ENCODE results near the gene RFPL3. TPM values are rescaled to one million over a fixed set of nuclear protein-coding genes. Genes with fewer than 3 reads are reported as not detected.
"Not testable (repeated sequence)": the region's sequence is repeated elsewhere in the genome, so short reads cannot be mapped to it uniquely, and the experiment has no call there.

RFPL3 gene
- 0.04 TPM for polyA plus RNA-seq
- long read RNA-seq, donor 1, result 0 reads
- long read RNA-seq, donor 2, result 0 reads
- long read RNA-seq, donor 3, result 0 reads
- long read RNA-seq, donor 4, result 0 reads
- long read RNA-seq, donor 5, result 0 reads
- long read RNA-seq, donor 6, result 0 reads
- long read RNA-seq, donor 7, result 0 reads
- long read RNA-seq, donor 8, result 0 reads
- long read RNA-seq, donor 9, result 0 reads
- long read RNA-seq, donor 10, result 0 reads
- long read RNA-seq, donor 11, result 0 reads

- H3K27me3 ChIP-seq (ENCODE audit: control insufficient read depth, insufficient read depth, low read length); H3K27ac ChIP-seq (ENCODE audit: low read length); H3K4me3 ChIP-seq (ENCODE audit: low read length); H3K4me1 ChIP-seq (ENCODE audit: control insufficient read depth, insufficient read depth, low read length); DNase-seq; H3K9me3 ChIP-seq (ENCODE audit: control insufficient read depth, low read depth, low read length); H3K36me3 ChIP-seq (ENCODE audit: control insufficient read depth, insufficient read depth, low read length): not testable (repeated sequence)
- WGBS (ENCODE audit: insufficient coverage, low lambda C conversion rate), result no CpG with 5 or more reads among the region's 9 CpGs
Measured at GRCh38 chr22:32357567-32357966, at the start of gene RFPL3. Gene RFPL3, plus strand, starts transcription at chr22:32357867. Its CDS starts 205 bp downstream, at chr22:32358072.

GRCh38 chr22:32308191-32308590 lies 49.5 kb upstream of the RFPL3 start:
- H3K9me3 ChIP-seq (ENCODE audit: control insufficient read depth, low read depth, low read length), result no peaks in the 10 kb centered on the region
- no peaks in the 10 kb centered on the region for H3K36me3 ChIP-seq (ENCODE audit: control insufficient read depth, insufficient read depth, low read length)
- no peaks in the 10 kb centered on the region for H3K27me3 ChIP-seq (ENCODE audit: control insufficient read depth, insufficient read depth, low read length)
- no CpG with 5 or more reads among the region's 7 CpGs for WGBS (ENCODE audit: insufficient coverage, low lambda C conversion rate)
- H3K27ac ChIP-seq (ENCODE audit: low read length), result no peak overlapping the region
- H3K4me1 ChIP-seq (ENCODE audit: control insufficient read depth, insufficient read depth, low read length), result no peaks in the 10 kb centered on the region
- DNase-seq, result no peak
- H3K4me3 ChIP-seq (ENCODE audit: low read length), result no peak overlapping the region

- no peak overlapping the region for H3K27ac ChIP-seq (ENCODE audit: low read length)
- no peak overlapping the region for H3K4me3 ChIP-seq (ENCODE audit: low read length)
- no peaks in the 10 kb centered on the region for H3K4me1 ChIP-seq (ENCODE audit: control insufficient read depth, insufficient read depth, low read length)
- 73% methylated on average over 4 of the region's 6 CpGs for WGBS (ENCODE audit: insufficient coverage, low lambda C conversion rate)
- H3K36me3 ChIP-seq (ENCODE audit: control insufficient read depth, insufficient read depth, low read length), result no peaks in the 10 kb centered on the region
- no peaks in the 10 kb centered on the region for H3K9me3 ChIP-seq (ENCODE audit: control insufficient read depth, low read depth, low read length)
- no peak for DNase-seq
- H3K27me3 ChIP-seq (ENCODE audit: control insufficient read depth, insufficient read depth, low read length), result no peaks in the 10 kb centered on the region
Measured at GRCh38 chr22:32308934-32309333, 48.7 kb upstream of the RFPL3 start.

- Histone ChIP-seq H3K4me1 (ENCODE audit: control insufficient read depth, insufficient read depth, low read length) (no peaks in the 10 kb centered on the region), H3K27me3 (ENCODE audit: control insufficient read depth, insufficient read depth, low read length) (no peaks in the 10 kb centered on the region), H3K4me3 (ENCODE audit: low read length) (no peak overlapping the region), H3K9me3 (ENCODE audit: control insufficient read depth, low read depth, low read length) (no peaks in the 10 kb centered on the region), H3K36me3 (ENCODE audit: control insufficient read depth, insufficient read depth, low read length) (no peaks in the 10 kb centered on the region), H3K27ac (ENCODE audit: low read length) (no peak overlapping the region)
- no peak for DNase-seq
- 25% methylated on average over 2 of the region's 9 CpGs for WGBS (ENCODE audit: insufficient coverage, low lambda C conversion rate)
Measured at GRCh38 chr22:32309585-32310251, 47.9 kb upstream of the RFPL3 start.

GRCh38 chr22:32310777-32311176 lies 46.9 kb upstream of the RFPL3 start:
- Histone ChIP-seq H3K4me1 (ENCODE audit: control insufficient read depth, insufficient read depth, low read length) (no peaks in the 10 kb centered on the region), H3K36me3 (ENCODE audit: control insufficient read depth, insufficient read depth, low read length) (no peaks in the 10 kb centered on the region), H3K27me3 (ENCODE audit: control insufficient read depth, insufficient read depth, low read length) (no peaks in the 10 kb centered on the region), H3K27ac (ENCODE audit: low read length) (no peak overlapping the region), H3K9me3 (ENCODE audit: control insufficient read depth, low read depth, low read length) (no peaks in the 10 kb centered on the region), H3K4me3 (ENCODE audit: low read length) (no peak overlapping the region)
- no CpG with 5 or more reads among the region's 5 CpGs for WGBS (ENCODE audit: insufficient coverage, low lambda C conversion rate)
- DNase-seq, result no peak

GRCh38 chr22:32311551-32312071 lies 46.1 kb upstream of the RFPL3 start:
- Histone ChIP-seq H3K4me3 (ENCODE audit: low read length) (no peak overlapping the region), H3K9me3 (ENCODE audit: control insufficient read depth, low read depth, low read length) (no peaks in the 10 kb centered on the region), H3K4me1 (ENCODE audit: control insufficient read depth, insufficient read depth, low read length) (no peaks in the 10 kb centered on the region), H3K36me3 (ENCODE audit: control insufficient read depth, insufficient read depth, low read length) (no peaks in the 10 kb centered on the region), H3K27me3 (ENCODE audit: control insufficient read depth, insufficient read depth, low read length) (no peaks in the 10 kb centered on the region), H3K27ac (ENCODE audit: low read length) (no peak overlapping the region)
- no peak for DNase-seq
- WGBS (ENCODE audit: insufficient coverage, low lambda C conversion rate), result no CpG with 5 or more reads among the region's 11 CpGs

GRCh38 chr22:32312748-32313147 lies 44.9 kb upstream of the RFPL3 start:
- no peak for DNase-seq
- H3K27ac ChIP-seq (ENCODE audit: low read length), result no peak overlapping the region
- H3K4me3 ChIP-seq (ENCODE audit: low read length), result no peak overlapping the region
- H3K4me1 ChIP-seq (ENCODE audit: control insufficient read depth, insufficient read depth, low read length), result no peaks in the 10 kb centered on the region
- H3K27me3 ChIP-seq (ENCODE audit: control insufficient read depth, insufficient read depth, low read length), result no peaks in the 10 kb centered on the region
- H3K36me3 ChIP-seq (ENCODE audit: control insufficient read depth, insufficient read depth, low read length), result no peaks in the 10 kb centered on the region
- WGBS (ENCODE audit: insufficient coverage, low lambda C conversion rate), result 100% methylated on average over 1 of the region's 4 CpGs
- H3K9me3 ChIP-seq (ENCODE audit: control insufficient read depth, low read depth, low read length), result no peaks in the 10 kb centered on the region

GRCh38 chr22:32313532-32313931 lies 44.1 kb upstream of the RFPL3 start:
- Histone ChIP-seq H3K36me3 (ENCODE audit: control insufficient read depth, insufficient read depth, low read length) (no peaks in the 10 kb centered on the region), H3K4me3 (ENCODE audit: low read length) (no peak overlapping the region), H3K9me3 (ENCODE audit: control insufficient read depth, low read depth, low read length) (no peaks in the 10 kb centered on the region), H3K27me3 (ENCODE audit: control insufficient read depth, insufficient read depth, low read length) (no peaks in the 10 kb centered on the region), H3K27ac (ENCODE audit: low read length) (no peak overlapping the region), H3K4me1 (ENCODE audit: control insufficient read depth, insufficient read depth, low read length) (no peaks in the 10 kb centered on the region)
- DNase-seq, result no peak

GRCh38 chr22:32317524-32317923 lies 40.1 kb upstream of the RFPL3 start:
- H3K9me3 ChIP-seq (ENCODE audit: control insufficient read depth, low read depth, low read length), result no peaks in the 10 kb centered on the region
- no peaks in the 10 kb centered on the region for H3K36me3 ChIP-seq (ENCODE audit: control insufficient read depth, insufficient read depth, low read length)
- H3K27me3 ChIP-seq (ENCODE audit: control insufficient read depth, insufficient read depth, low read length), result peaks cover 2% of the 10 kb centered on the region
- H3K4me3 ChIP-seq (ENCODE audit: low read length), result no peak overlapping the region
- no peaks in the 10 kb centered on the region for H3K4me1 ChIP-seq (ENCODE audit: control insufficient read depth, insufficient read depth, low read length)
- DNase-seq, result no peak
- no CpG with 5 or more reads among the region's 1 CpG for WGBS (ENCODE audit: insufficient coverage, low lambda C conversion rate)
- no peak overlapping the region for H3K27ac ChIP-seq (ENCODE audit: low read length)

- Histone ChIP-seq H3K27me3 (ENCODE audit: control insufficient read depth, insufficient read depth, low read length) (peaks cover 2% of the 10 kb centered on the region), H3K27ac (ENCODE audit: low read length) (no peak overlapping the region), H3K36me3 (ENCODE audit: control insufficient read depth, insufficient read depth, low read length) (no peaks in the 10 kb centered on the region), H3K4me1 (ENCODE audit: control insufficient read depth, insufficient read depth, low read length) (no peaks in the 10 kb centered on the region), H3K9me3 (ENCODE audit: control insufficient read depth, low read depth, low read length) (no peaks in the 10 kb centered on the region), H3K4me3 (ENCODE audit: low read length) (no peak overlapping the region)
- DNase-seq, result no peak
- WGBS (ENCODE audit: insufficient coverage, low lambda C conversion rate), result 40% methylated on average over 1 of the region's 1 CpG
Measured at GRCh38 chr22:32318361-32318760, 39.3 kb upstream of the RFPL3 start.

All from large intestine (tissue), 12 donors.